Ramos (cell line): ENCODE data around the gene SSBP1.
"Not testable (repeated sequence)": the region's sequence is repeated elsewhere in the genome, so short reads cannot be mapped to it uniquely, and the experiment has no call there.

Source experiments
- in situ Hi-C: fragments of 300-500 bp; cut with MboI; formaldehyde crosslinking; loops from one replicate; pipeline ENCODE4 v1.14.3; 2022; ENCODE audit warnings: low sequenced_read_pairs; ENCODE audit not compliant: unreplicated experiment

The SSBP1 gene

DNA sequence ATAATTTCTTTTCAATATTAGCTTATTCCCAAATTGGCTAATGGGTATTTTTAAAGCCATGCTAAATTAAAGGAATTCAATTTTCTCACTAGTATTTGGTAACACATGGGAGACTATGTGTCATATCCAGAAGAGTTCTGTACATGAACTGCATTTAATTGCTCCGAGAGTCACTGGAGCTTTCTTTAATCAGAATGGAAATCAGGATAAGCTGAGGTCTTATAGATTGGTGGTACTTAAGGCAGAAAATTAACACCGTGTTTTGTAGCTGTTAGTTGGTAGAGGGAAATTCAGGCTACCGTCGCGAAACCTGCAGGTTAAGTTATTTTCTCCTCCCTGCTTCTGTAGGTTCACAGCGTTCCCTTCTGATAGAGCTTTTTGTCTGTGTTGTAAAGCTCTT is 29.8 kb upstream of the SSBP1 start, which contains the start of gene WEE2:
WEE2 (plus strand) TSS at position 3 of the 400 bp plus-strand sequence. CDS start 406 bp downstream, outside the sequence.
- in situ Hi-C loops, result no loop called here

GRCh38 chr7:141709318-141709717 is 28.8 kb upstream of the SSBP1 start:
- in situ Hi-C loops, result no loop called here

DNA sequence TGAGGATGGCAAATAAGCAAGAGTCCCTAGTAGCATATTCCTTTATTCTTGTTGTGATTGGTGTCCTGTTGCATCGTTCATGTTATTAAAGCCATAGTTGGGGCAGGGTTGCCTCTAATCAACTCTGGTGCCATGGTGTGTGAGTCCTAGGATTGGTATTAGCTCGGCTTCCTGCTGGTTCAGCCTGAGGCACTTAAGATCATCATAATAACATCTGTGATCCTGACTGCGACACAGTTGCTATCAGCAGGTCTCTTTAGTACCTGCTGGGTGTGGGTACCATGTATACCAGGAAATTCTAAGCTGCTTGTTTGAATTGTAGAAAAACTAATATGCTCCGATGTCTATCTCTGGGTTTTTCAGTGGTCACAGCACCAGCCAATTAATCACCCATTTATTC is 28.4 kb upstream of the SSBP1 start:
- in situ Hi-C loops, result no loop called here

DNA sequence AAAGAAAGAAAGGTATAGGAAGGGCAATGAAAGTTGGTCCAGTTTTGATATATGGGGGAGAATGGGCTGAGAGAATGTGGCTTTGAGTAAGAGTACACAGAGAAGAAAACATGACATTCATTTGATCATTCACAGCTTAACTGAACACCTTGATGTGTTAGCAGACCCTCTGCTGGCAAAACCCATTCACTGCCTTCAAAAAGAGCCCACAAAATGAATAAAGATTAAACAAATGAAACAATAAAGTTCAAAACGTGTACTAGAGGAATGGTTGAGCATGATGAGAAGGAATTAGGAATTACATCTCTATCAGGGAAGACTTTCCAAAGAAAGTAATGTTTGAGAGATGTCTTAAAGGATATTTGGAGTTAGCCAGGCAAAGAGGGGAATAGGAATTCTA is 27.9 kb upstream of the SSBP1 start:
- in situ Hi-C loops, result no loop called here

DNA sequence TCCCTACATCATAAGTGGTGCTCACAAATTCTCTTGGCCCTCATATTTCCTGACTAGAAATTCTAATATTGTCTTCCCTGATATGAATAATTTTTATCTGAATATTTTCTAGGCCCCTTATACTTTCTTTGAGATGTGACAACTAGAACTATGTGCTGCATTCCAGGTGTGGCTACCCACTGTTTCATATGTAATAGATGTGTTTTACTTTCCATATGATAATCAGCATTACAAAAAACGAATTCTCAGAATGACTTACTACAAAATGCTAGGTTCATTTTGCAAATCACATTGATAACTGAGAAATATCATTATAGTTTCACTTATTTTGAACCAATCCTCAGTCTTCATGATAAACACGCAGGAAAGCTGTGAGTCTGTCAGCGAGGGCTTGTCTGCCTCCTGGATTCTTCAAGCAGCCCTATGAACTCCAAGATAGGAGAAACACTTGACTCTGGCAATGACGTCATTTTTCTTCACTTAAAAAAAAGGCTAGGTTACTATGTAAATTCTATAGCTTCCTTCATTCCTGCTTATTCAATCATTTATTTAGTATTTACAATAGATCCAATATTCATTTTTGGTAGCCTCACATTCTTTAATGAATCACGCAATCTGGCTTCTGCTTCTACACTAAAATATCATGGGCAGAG is 25.4 kb upstream of the SSBP1 start:
- in situ Hi-C loops, result no loop called here

DNA sequence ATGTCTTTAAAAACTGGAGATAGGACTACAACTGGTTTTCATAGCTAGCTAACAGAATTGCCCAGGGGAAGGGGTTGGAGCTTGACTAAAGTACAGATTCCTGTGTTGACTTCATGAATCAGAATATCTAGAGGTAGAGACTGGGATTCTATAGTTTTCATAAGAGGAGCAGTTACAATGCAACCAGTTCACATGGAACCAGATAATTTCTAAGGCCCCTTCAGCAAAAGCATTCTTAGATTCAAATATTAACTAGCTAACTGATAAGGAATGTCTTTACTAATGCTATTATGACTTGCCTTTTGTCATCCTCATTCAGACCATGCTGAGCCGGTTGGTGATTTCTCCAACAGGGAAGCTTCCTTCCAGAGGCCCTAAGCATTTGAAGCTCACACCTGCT is 24.3 kb upstream of the SSBP1 start:
- in situ Hi-C loops, result no loop called here

GRCh38 chr7:141714571-141714970 is 23.6 kb upstream of the SSBP1 start:
- in situ Hi-C loops, result no loop called here

DNA sequence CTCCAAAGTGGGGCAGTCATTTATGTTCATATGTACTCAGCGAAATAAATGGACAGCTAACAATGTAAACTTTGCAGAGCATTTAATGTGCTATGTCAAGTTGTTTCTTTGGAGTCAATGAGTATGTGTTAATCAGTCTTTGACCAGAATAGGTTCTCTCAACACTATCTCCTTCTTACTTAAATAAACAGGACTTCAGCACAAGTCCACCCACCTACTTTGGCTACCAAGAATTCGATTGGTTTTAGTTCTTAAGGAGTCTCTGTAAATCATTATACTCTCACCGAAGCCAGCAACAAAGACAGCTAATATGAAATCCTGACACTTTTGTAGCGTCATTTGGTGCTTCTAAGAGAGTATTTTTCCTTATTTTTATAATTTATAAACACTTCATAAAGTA is 23.1 kb upstream of the SSBP1 start:
- in situ Hi-C loops, result no loop called here

GRCh38 chr7:141715794-141716689 is 22.1 kb upstream of the SSBP1 start:
- in situ Hi-C loops, result no loop called here

- in situ Hi-C loops, result no loop called here
Observed at GRCh38 chr7:141717450-141717849, 20.7 kb upstream of the SSBP1 start.

DNA sequence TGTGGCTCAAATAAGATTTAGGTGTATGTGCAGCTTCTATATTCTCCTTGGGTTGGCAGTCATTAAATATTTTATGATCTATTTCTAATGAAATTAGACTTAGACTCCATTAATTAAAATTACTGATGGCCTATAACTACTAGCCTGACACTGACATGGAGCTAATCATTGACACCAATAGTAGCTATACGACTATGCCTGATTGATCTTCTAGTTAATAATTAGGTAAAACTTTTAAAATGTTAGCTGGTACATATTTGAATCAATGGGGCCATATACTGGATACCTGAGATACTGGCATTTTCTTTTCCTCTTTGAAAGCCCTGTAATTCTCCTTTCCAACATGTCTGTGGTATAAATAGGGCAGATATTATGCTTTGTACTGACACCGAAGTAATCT is 15.6 kb upstream of the SSBP1 start:
- in situ Hi-C loops, result no loop called here

GRCh38 chr7:141729020-141729419 is 9.1 kb upstream of the SSBP1 start:
- in situ Hi-C loops, result no loop called here

- in situ Hi-C loops, result no loop called here
Observed at GRCh38 chr7:141731476-141732149, 6.5 kb upstream of the SSBP1 start.

DNA sequence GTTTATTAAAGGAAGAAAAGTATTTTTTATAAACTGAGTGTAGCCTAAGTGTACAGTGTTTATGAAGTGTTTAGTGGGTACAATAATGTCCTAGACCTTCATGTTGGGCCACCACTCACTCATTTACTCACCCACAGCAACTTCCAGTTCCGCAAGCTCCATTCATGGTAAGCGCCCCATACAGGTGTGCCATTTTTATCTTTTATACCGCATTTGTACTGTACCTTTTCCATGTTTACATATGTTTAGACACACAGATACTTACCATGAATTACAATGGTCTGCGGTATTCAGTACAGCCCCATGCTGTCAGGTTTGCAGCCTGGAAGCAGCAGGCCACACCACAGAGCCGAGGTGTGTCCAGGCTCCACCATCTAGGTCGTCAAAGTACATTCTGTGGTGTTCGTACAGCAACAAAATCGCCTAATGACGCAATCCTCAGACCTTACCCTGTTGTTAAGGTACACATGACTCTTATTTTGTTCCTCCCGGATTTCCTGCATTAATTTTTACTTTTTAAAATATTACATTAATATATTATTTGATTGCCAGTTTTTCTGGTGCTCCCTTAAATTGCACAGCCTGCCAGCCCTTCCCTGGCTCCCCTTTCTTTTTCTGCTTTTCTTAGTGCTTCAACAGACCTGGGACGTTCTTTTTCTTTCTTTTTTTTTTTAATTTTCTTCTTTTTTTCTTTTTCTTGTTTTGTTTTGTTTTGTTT is 881 bp upstream of the SSBP1 start:
- in situ Hi-C loops, result no loop called here

DNA sequence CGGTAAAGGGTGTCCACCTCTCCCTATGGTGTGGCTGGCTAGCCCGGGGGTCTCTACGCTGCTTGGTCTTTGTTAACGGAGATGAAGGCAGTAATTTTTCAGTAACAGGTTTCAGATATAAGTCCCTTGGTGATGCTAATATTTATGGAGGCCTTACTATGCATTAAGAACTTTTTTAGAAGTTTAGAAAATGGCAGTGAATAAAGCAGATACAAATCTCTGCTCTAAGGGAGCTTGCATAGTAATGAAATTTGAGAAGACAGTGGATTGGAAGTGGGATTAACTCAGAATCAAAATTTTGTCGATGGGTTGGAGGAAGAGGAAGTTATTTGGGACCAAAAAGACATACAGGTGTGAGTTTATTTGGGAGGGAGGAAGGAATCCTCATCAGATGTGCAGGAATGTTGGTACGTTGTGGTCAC is 445 bp downstream of the SSBP1 start:
- in situ Hi-C loops, result no loop called here

DNA sequence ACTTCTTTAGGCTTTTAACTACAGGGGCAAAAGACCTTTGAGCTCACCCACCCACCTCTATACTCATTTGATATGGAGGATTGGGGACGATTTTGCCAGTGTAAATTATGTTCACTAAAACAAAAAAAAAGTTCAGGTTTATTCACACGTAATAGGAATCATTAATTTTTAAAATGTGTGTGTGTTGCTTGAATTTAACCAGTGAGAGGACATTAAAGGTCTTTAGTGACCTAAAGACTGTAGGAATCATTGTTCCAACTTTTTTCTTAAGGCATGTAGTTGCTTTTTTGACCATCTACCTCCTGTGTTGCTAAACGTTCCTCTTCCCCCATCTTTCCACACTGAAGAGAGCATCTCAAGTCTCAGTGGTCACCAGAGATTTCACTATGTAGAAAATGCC is 1.1 kb downstream of the SSBP1 start:
- in situ Hi-C loops, result no loop called here

GRCh38 chr7:141742229-141742628 is 4.1 kb downstream of the SSBP1 start:
- in situ Hi-C loops, result no loop called here

DNA sequence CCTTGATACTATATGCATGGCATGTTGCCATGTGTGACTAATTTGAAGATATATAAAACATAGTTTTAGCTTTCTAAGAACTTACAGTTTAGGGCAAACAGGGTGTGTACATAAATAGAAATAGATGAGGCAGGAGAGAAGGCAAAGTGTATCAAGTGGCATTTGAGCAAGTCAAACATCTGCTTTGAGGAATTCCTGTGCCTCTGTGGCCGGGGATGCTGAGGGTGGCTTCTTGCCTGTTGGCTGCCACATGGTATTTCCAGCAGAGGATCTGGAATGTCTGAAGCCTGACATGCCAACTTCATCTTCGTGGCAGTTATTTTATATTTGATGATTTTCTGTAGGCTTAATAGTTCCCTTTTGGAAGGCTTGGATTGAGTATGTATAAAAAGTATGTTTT is 6.0 kb downstream of the SSBP1 start:
- in situ Hi-C loops, result no loop called here

- in situ Hi-C loops, result no loop called here
Observed at GRCh38 chr7:141748396-141748795, 10.2 kb downstream of the SSBP1 start.

DNA sequence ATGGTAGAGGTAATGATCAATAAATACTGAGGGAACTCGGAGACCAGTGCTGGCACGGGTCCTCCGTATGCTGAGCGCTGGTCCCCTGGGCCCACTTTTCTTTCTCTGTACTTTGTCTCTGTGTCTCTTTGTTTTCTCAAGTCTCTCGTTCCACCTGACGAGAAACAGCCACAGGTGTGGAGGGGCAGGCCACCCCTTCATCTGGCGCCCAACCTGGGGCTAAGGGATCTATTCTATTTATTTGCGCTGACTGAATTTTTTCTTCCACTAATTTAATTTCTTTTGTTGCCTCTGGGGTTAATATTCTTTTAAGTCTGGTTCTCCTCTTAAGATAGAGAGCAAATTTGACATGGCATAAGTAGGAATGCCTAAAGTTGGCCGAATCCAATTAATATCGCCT is 13.7 kb downstream of the SSBP1 start:
- in situ Hi-C loops, result not testable (repeated sequence)
